NCI-H774 (cell line): ENCODE data around the gene RREB1.

Experiments used
- DNase-seq: peaks from one replicate; lab custom pipeline; 2025; lab: John Stamatoyannopoulos, UW

Gene RREB1

GRCh38 chr6:7296602-7297001 lies 188.8 kb downstream of the RREB1 start:
- DNase-seq = no peak

GRCh38 chr6:7298113-7298512 lies 190.4 kb downstream of the RREB1 start:
- DNase-seq = no peak

GRCh38 chr6:7300926-7301325 lies 193.2 kb downstream of the RREB1 start:
- no peak for DNase-seq
